Activated CD8-positive, alpha-beta memory T cell treated with anti-CD3 and anti-CD28 coated beads, Interleukin-2, amount 50 U/mL, for 48 hours (primary cell): Measurements from ENCODE around the gene USP54.

ENCODE experiments used
- DNase-seq: peaks from one replicate; pipeline ENCODE4 v3.0.0-alpha.2; 2020

USP54 gene

DNA sequence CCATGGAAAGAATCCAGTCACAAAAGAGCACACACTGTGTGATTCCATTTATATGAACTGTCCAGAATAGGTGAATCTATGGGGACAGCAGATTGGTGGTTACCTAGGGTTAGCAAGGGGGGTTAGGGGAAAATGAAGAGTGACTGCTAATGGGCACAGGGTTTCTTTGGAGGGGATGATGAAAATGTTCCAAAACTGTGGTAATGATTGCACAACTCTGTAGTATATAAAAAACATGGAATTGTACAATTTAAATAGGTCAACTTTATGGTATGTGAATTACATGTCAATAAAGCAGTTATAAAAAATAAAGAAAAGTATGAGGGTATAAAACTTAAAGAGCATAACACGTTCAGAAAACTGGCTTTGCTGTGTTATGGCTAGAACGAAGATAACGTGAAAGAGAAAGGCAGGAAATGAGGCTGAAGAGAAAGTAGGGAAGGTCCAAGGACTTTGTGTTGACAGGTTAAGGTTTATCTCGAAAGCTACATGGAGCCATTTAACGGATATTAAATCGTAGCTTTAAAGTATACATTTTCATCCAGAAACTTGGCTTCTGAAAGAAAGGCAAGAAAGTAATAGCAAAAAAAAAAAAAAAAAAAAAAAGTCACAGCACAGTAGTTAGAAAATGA lies 131.3 kb downstream of the USP54 start:
- DNase-seq = no peak

DNA sequence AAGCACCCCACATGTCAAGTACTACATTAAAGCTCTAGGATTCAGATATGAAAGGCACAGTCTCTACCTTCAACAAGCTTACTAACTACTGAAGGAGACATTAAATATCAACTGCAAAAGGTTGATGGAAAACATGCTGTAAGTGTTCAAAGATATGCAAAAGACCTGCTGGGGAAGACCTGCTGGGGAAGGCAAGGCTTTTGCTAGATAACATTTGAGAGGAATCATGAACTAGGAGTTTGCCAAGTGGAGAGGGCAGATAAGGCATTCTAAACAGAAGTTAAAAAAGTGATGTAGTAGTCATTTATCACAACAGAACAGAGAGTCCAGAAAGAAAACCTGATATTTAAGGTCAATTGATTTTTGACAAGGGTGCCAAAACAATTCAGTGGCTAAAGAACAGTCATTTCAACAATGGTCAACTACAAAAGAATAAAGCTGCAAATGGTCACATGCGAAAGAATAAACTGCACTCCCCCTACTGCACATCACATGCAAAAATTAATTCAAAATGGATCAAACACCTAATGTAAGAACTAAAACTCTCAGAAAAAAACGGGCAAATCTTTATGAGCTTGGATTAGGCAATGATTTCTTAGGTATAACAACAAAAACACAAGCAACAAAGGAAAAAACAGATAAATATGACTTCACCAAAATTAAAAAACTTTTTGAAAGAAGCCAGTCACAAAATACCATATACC lies 134.8 kb downstream of the USP54 start:
- no peak for DNase-seq

DNA sequence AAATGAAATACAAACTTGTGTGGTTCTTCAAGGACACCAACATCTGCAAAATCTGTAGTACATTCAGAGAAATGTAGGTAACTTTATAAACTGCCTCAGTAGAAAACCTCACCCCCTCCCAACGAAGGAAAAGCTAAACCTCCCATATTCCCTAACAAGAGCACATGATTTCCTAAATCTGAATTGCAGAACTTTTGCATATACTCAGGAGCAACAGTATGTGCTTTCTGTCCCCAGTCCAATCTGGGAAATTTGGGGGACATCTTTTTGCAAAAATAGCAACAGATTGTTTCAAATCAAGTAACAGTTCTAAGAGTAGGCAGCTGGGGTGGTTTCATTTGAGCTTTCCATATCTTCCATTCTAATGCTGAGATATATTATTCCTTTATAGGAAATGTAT lies 142.0 kb downstream of the USP54 start:
- DNase-seq = no peak

DNA sequence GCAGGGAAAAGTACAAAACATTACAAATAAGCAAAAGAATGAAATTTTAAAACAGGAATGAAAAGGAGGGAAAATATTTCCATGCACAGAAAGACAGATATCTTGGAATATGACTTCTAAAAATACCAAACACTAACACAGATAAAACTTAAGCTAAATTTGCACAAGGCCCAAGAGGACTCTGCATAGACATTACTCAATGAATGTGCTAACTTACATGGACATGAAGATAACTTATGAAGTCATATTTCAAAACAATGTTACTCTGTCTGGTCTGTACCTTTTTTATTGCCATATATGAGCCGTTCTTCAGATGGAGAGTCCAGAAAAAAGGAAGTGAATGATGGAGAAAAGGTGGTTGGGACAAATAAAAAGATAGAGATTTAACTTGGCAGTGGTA lies 142.8 kb downstream of the USP54 start:
- DNase-seq = no peak
